Measurements from ENCODE around the gene SNAI1. TPM values are rescaled to one million over a fixed set of nuclear protein-coding genes. Genes with fewer than 3 reads are reported as not detected.
"Not testable (repeated sequence)": the region's sequence is repeated elsewhere in the genome, so short reads cannot be mapped to it uniquely, and the experiment has no call there.

The SNAI1 gene
- total RNA-seq, 2 donors from 2014 or later = 13.0 to 19.1 TPM

- Histone ChIP-seq H3K27ac (no peak overlapping the region), H3K27me3 (replicated peaks; ENCODE audit: insufficient read depth) (no peaks in the 10 kb centered on the region), H3K9me3 (no peaks in the 10 kb centered on the region), H3K4me1 (ENCODE audit: control insufficient read depth in 1 of 2, low read depth in 2 of 2) (no peaks in the 10 kb centered on the region), H3K4me3 (no peak overlapping the region), H3K36me3 (peaks cover 47% of the 10 kb centered on the region)
- no peak for ATAC-seq (ENCODE audit: insufficient number of reproducible peaks, low FRiP score, low read depth)
- no peak for DNase-seq (ENCODE audit: low spot score)
- TF ChIP-seq, protein P1, sequence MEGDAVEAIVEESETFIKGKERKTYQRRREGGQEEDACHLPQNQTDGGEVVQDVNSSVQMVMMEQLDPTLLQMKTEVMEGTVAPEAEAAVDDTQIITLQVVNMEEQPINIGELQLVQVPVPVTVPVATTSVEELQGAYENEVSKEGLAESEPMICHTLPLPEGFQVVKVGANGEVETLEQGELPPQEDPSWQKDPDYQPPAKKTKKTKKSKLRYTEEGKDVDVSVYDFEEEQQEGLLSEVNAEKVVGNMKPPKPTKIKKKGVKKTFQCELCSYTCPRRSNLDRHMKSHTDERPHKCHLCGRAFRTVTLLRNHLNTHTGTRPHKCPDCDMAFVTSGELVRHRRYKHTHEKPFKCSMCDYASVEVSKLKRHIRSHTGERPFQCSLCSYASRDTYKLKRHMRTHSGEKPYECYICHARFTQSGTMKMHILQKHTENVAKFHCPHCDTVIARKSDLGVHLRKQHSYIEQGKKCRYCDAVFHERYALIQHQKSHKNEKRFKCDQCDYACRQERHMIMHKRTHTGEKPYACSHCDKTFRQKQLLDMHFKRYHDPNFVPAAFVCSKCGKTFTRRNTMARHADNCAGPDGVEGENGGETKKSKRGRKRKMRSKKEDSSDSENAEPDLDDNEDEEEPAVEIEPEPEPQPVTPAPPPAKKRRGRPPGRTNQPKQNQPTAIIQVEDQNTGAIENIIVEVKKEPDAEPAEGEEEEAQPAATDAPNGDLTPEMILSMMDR (IDR thresholded peaks at IDR 0.05) = no peak
Measured at GRCh38 chr20:49956689-49957088, 26.1 kb upstream of the SNAI1 start.

GRCh38 chr20:49957089-49957938 lies 25.5 kb upstream of the SNAI1 start:
- peaks cover 41% of the 10 kb centered on the region for H3K36me3 ChIP-seq
- H3K27me3 ChIP-seq (replicated peaks; ENCODE audit: insufficient read depth); ATAC-seq (ENCODE audit: insufficient number of reproducible peaks, low FRiP score, low read depth); H3K4me3 ChIP-seq; H3K4me1 ChIP-seq (ENCODE audit: control insufficient read depth in 1 of 2, low read depth in 2 of 2); H3K27ac ChIP-seq; H3K9me3 ChIP-seq; DNase-seq (ENCODE audit: low spot score): not testable (repeated sequence)

- Histone ChIP-seq H3K9me3 (no peaks in the 10 kb centered on the region), H3K36me3 (peaks cover 11% of the 10 kb centered on the region), H3K4me3 (no peak overlapping the region), H3K4me1 (ENCODE audit: control insufficient read depth in 1 of 2, low read depth in 2 of 2) (no peaks in the 10 kb centered on the region), H3K27ac (no peak overlapping the region), H3K27me3 (replicated peaks; ENCODE audit: insufficient read depth) (no peaks in the 10 kb centered on the region)
- TF ChIP-seq, protein P1 (IDR thresholded peaks at IDR 0.05) = no peak
- DNase-seq (ENCODE audit: low spot score) (no peak), ATAC-seq (ENCODE audit: insufficient number of reproducible peaks, low FRiP score, low read depth) (no peak)
Measured at GRCh38 chr20:49961413-49961812, 21.4 kb upstream of the SNAI1 start.

DNA sequence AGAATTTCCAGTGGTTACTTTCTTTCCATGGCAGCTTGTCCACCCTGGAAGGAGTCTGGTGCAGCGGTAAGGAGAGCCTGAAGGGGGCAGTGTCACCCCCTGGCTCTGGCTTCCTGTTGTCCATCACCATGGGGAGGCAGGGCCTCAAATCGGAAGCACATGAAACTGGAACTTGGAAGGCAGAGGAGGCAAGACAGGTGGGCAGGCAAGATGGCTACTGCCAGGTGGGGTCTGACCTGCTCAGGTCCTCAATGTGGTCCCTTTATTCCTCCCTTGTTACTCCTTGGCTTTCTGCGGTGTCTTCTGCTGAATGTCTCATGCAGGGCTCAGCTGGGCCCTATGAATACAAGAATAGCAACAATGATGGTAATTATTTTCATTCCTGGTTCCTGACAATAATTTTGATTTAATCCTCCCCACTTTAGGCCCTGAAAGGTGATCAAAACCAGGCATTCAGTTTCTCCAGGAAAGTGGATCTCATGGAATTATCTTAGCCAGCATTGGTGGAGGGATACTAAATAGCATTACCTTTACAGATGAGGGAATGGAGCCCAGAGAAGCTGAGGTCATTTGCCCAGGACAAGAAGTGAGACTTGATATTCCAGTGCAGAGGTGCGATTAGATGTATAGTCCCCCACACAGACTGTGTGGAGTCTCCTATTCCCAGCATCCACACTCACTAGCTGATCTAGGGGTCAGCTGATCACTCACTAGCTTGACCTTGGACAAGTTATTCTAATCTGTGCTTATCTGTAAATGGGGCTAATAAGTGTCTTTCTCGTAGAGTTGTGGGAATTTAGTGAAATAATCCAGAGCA lies 17.6 kb upstream of the SNAI1 start:
- TF ChIP-seq, protein P1 (IDR thresholded peaks at IDR 0.05) = peak; percentile 27
- DNase-seq (ENCODE audit: low spot score) (no peak), ATAC-seq (ENCODE audit: insufficient number of reproducible peaks, low FRiP score, low read depth) (no peak)

DNA sequence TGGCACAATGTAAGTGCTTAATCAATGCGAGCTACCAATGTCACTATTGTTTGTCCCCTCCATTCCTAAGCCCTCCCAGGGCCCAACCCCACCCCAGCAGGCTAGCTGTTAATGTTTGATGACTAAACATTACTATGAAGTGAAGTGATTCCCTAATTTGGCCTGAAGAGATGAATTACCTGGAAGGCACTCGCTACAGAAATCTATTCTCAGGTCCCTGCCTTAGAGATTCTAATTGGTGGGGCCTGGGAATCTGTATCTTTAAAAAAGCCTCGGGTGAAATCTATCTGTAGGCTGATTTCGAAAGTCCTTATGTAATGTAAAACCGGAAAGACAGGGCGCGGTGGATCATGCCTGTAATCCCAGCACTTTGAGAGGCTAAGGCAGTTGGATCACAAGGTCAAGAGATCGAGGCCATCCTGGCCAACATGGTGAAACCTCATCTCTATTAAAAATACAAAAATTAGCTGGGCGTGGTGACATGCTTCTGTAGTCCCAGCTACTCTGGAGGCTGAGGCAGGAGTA lies 16.9 kb upstream of the SNAI1 start:
- TF ChIP-seq, protein P1 (IDR thresholded peaks at IDR 0.05) = no peak
- Histone ChIP-seq H3K27ac (no peak overlapping the region), H3K4me1 (ENCODE audit: control insufficient read depth in 1 of 2, low read depth in 2 of 2) (no peaks in the 10 kb centered on the region), H3K4me3 (no peak overlapping the region), H3K27me3 (replicated peaks; ENCODE audit: insufficient read depth) (no peaks in the 10 kb centered on the region), H3K9me3 (no peaks in the 10 kb centered on the region), H3K36me3 (no peaks in the 10 kb centered on the region)
- ATAC-seq (ENCODE audit: insufficient number of reproducible peaks, low FRiP score, low read depth) (no peak), DNase-seq (ENCODE audit: low spot score) (no peak)

More for the DNA sequence above, 17.6 kb upstream of the SNAI1 start:
- Histone ChIP-seq H3K4me1 (ENCODE audit: control insufficient read depth in 1 of 2, low read depth in 2 of 2) (no peaks in the 10 kb centered on the region), H3K9me3 (no peaks in the 10 kb centered on the region), H3K27me3 (replicated peaks; ENCODE audit: insufficient read depth) (no peaks in the 10 kb centered on the region), H3K4me3 (no peak overlapping the region), H3K27ac (no peak overlapping the region), H3K36me3 (no peaks in the 10 kb centered on the region)

All from thoracic aorta (tissue), 2 donors.